Measurements from ENCODE around the gene EFHC1.

EFHC1 gene

DNA sequence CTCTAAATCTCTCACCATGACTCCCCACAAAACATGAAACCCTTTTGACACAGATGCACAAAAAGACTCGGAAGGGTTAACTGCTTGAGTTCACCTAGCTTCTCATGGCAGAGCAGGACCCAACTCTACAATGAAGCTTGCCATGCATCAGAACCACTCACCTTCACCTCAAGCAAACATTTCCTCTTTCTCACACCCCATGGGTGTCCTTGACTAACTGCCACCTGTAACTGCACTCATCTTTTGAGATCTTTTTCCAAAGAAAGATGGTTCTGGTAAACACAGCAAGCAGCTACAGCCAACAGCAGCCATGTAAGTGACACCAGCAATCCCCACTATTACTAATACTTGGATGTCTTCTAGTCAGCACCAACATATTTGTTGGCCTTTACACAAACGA is 76.5 kb downstream of the EFHC1 start:
- no peaks in the 10 kb centered on the region for H3K36me3 ChIP-seq (ENCODE audit: insufficient read depth, low read length)
- peaks cover 22% of the 10 kb centered on the region for H3K4me1 ChIP-seq (ENCODE audit: insufficient read depth, low read length)
- no peak overlapping the region for H3K9ac ChIP-seq (ENCODE audit: low read depth, low read length)
- no peaks in the 10 kb centered on the region for H3K9me3 ChIP-seq (ENCODE audit: control insufficient read depth, insufficient read depth, low read length)

GRCh38 chr6:52497652-52498408 is 77.7 kb downstream of the EFHC1 start:
- Histone ChIP-seq H3K9ac (ENCODE audit: low read depth, low read length) (no peak overlapping the region), H3K36me3 (ENCODE audit: insufficient read depth, low read length) (no peaks in the 10 kb centered on the region), H3K4me1 (ENCODE audit: insufficient read depth, low read length) (peaks cover 22% of the 10 kb centered on the region)

GRCh38 chr6:52498538-52499017 is 78.4 kb downstream of the EFHC1 start:
- H3K4me1 ChIP-seq (ENCODE audit: insufficient read depth, low read length) = peaks cover 24% of the 10 kb centered on the region
- H3K9me3 ChIP-seq (ENCODE audit: control insufficient read depth, insufficient read depth, low read length) = no peaks in the 10 kb centered on the region
- H3K9ac ChIP-seq (ENCODE audit: low read depth, low read length) = no peak overlapping the region
- H3K36me3 ChIP-seq (ENCODE audit: insufficient read depth, low read length) = no peaks in the 10 kb centered on the region

More at GRCh38 chr6:52497652-52498408, 77.7 kb downstream of the EFHC1 start:
- H3K9me3 ChIP-seq (ENCODE audit: control insufficient read depth, insufficient read depth, low read length) = no peaks in the 10 kb centered on the region

GRCh38 chr6:52499026-52499425 is 78.9 kb downstream of the EFHC1 start:
- H3K4me1 ChIP-seq (ENCODE audit: insufficient read depth, low read length) = peaks cover 28% of the 10 kb centered on the region
- no peak overlapping the region for H3K9ac ChIP-seq (ENCODE audit: low read depth, low read length)
- H3K9me3 ChIP-seq (ENCODE audit: control insufficient read depth, insufficient read depth, low read length) = no peaks in the 10 kb centered on the region
- no peaks in the 10 kb centered on the region for H3K36me3 ChIP-seq (ENCODE audit: insufficient read depth, low read length)

DNA sequence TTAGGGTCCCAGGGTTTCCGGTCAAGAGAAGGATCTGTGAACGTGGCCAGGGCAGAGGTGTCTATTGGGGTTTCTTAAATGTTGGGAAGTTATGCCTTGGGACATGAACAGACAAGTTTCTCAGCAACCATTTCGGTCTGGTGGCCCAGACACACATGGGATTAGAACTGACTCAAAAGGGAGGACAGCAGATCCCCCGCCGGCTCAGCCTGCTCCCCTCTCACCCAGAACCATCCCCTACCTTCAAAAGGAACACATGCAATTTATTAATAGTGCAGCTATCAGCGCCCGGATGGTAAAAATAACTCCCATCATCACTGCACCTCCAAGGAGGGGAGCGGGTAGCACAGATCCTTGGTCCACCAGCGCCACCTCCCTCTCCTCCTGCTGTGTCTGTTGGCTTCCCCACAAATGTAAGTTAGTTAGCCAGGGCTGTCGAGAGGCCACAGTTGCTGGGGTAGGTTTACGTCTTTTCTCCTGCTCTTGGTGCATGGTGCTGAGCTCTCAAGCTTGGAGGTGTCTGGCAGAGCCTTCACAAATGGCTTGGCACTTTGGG is 79.6 kb downstream of the EFHC1 start:
- Histone ChIP-seq H3K9me3 (ENCODE audit: control insufficient read depth, insufficient read depth, low read length) (no peaks in the 10 kb centered on the region), H3K4me1 (ENCODE audit: insufficient read depth, low read length) (peaks cover 34% of the 10 kb centered on the region), H3K9ac (ENCODE audit: low read depth, low read length) (no peak overlapping the region), H3K36me3 (ENCODE audit: insufficient read depth, low read length) (no peaks in the 10 kb centered on the region)

DNA sequence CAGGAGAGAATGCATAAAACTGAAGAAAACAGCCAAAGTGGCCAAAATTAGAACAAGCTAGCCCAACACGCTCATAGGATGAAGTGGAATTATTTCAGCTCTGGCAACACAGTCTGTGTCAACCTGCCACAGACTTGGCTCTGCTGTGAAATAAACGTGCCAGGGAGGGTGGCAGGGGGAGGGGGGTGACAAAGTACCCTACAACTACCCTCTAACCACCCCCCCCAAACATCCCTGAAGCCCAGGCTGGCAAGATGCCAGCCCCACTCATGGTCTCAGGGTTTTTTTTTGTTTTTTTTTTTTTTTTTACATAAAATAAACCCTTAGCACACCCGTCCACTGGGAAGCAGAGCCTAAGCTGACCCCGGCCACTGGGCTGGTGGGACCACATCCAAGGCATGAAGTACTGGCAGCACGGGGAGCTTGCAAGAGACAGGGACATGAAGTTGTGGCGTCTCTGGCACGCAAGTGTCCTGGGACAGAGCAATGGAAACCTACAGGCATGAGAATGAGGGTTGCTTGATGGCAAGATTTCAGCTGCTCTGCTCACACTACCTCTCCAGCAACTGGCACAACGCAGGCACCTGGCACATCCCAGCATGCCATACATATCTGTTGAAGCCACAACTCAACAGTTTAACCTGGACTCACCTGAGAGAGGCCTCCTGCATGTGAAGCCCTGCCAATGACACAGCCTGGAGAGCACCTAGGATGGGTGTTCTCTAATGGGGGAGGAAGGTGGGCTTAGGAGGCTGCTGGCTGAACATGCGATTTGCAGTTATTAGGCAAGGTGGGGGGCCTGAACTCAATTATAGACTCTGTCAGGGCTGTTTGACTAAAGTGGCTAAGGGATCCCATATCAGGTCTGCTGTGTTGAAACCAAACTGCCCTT is 80.3 kb downstream of the EFHC1 start:
- Histone ChIP-seq H3K36me3 (ENCODE audit: insufficient read depth, low read length) (no peaks in the 10 kb centered on the region), H3K9me3 (ENCODE audit: control insufficient read depth, insufficient read depth, low read length) (no peaks in the 10 kb centered on the region), H3K9ac (ENCODE audit: low read depth, low read length) (no peak overlapping the region), H3K4me1 (ENCODE audit: insufficient read depth, low read length) (peaks cover 34% of the 10 kb centered on the region)

- Histone ChIP-seq H3K9ac (ENCODE audit: low read depth, low read length) (no peak overlapping the region), H3K36me3 (ENCODE audit: insufficient read depth, low read length) (peaks cover 3% of the 10 kb centered on the region; the same call in 1 of the 2 replicates), H3K4me1 (ENCODE audit: insufficient read depth, low read length) (peaks cover 33% of the 10 kb centered on the region), H3K9me3 (ENCODE audit: control insufficient read depth, insufficient read depth, low read length) (no peaks in the 10 kb centered on the region)
Measured at GRCh38 chr6:52502306-52503029, 82.3 kb downstream of the EFHC1 start.

- H3K4me1 ChIP-seq (ENCODE audit: insufficient read depth, low read length) = peaks cover 29% of the 10 kb centered on the region
- no peak overlapping the region for H3K9ac ChIP-seq (ENCODE audit: low read depth, low read length)
- H3K9me3 ChIP-seq (ENCODE audit: control insufficient read depth, insufficient read depth, low read length) = no peaks in the 10 kb centered on the region
- peaks cover 11% of the 10 kb centered on the region for H3K36me3 ChIP-seq (ENCODE audit: insufficient read depth, low read length)
Measured at GRCh38 chr6:52503323-52503747, 83.2 kb downstream of the EFHC1 start.

- peaks cover 11% of the 10 kb centered on the region for H3K36me3 ChIP-seq (ENCODE audit: insufficient read depth, low read length)
- no peak overlapping the region for H3K9ac ChIP-seq (ENCODE audit: low read depth, low read length)
- H3K9me3 ChIP-seq (ENCODE audit: control insufficient read depth, insufficient read depth, low read length) = no peaks in the 10 kb centered on the region
- H3K4me1 ChIP-seq (ENCODE audit: insufficient read depth, low read length) = peaks cover 23% of the 10 kb centered on the region
Measured at GRCh38 chr6:52503851-52504781, 84.0 kb downstream of the EFHC1 start.

DNA sequence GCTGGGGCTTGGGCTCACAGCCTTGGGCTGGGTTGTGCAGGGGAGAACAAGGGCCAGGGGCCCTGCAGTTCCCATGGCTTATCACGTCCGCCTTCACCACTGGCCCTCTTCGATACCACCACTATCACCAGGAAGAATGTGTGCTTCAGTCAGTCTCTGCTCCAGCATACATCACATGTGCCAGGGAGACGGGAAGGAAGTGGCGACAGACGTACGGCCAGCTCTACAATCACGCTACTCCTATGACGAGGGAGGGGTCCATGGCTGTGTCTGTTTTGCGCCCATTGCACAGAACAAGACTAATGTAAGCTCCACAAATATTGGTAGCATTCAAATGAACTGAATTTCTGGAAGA is 84.6 kb downstream of the EFHC1 start:
- H3K36me3 ChIP-seq (ENCODE audit: insufficient read depth, low read length) = peaks cover 11% of the 10 kb centered on the region
- H3K9me3 ChIP-seq (ENCODE audit: control insufficient read depth, insufficient read depth, low read length) = no peaks in the 10 kb centered on the region
- H3K9ac ChIP-seq (ENCODE audit: low read depth, low read length) = no peak overlapping the region
- H3K4me1 ChIP-seq (ENCODE audit: insufficient read depth, low read length) = peaks cover 22% of the 10 kb centered on the region

GRCh38 chr6:52505726-52506409 is 85.7 kb downstream of the EFHC1 start:
- Histone ChIP-seq H3K9ac (ENCODE audit: low read depth, low read length) (no peak overlapping the region), H3K36me3 (ENCODE audit: insufficient read depth, low read length) (peaks cover 14% of the 10 kb centered on the region), H3K4me1 (ENCODE audit: insufficient read depth, low read length) (peaks cover 27% of the 10 kb centered on the region), H3K9me3 (ENCODE audit: control insufficient read depth, insufficient read depth, low read length) (no peaks in the 10 kb centered on the region)

DNA sequence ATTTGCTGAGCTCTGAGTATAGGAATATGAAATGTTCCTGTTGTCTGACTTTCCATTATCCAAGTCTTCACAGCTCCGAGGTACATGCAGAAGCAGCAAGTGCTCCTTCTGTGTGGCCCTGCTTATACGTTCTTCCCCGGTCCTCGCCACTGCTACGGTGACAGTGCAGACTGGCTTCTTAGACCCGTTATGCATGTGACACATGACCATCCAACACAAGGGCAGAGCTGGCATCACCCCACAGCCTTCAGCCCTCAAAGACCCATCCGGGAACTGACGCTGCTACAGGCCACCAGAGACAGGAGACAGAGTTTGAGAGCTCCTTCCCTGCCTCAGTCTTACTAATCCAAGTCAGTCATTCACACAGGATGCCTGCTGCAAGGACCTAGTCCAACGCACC is 86.3 kb downstream of the EFHC1 start:
- Histone ChIP-seq H3K4me1 (ENCODE audit: insufficient read depth, low read length) (peaks cover 27% of the 10 kb centered on the region), H3K36me3 (ENCODE audit: insufficient read depth, low read length) (peaks cover 14% of the 10 kb centered on the region), H3K9me3 (ENCODE audit: control insufficient read depth, insufficient read depth, low read length) (no peaks in the 10 kb centered on the region)

More for the DNA sequence above, 86.3 kb downstream of the EFHC1 start:
- no peak overlapping the region for H3K9ac ChIP-seq (ENCODE audit: low read depth, low read length)

Measured in ES-I3 (cell line).